ENCODE data around the gene DAB2IP. TPM values are rescaled to one million over a fixed set of nuclear protein-coding genes. Genes with fewer than 3 reads are reported as not detected.

The DAB2IP gene
- total RNA-seq, 1 experiment from 2014 or later = 31.0 TPM

DNA sequence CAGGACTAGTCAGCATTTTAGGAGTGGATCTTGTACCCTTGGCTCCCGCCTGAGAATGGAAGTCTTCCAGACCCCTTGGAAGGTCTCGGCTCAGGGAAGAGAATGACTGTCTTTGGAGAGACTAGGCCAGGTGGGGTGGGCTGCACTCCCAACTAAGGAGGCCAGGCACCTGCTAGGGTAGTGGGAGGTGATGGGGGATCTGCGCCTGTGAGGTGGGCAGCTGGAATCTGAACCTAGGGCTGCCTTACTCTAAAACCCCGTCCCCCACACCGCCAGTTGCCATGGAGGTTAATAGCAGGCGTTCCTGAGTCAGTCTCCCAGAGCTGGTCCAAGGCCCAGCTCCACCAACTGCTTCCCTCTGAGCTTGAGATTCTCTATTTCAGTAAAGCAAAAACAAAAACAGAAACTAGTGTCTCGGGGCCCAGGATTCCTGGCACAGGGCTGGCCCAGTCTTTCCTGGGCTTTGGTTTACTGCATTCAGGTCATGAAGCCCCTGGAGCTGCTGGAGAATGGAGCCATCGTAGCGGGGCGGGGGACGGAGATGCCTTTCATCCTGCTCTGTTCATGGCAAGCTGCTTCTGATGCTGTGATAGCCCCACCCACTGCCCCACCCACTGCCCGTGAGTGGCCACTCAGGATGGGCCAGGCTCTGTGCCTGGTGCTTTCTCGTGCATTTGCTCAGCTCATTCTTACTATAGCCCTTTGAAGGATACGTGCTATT is 57.5 kb downstream of the DAB2IP start:
- Histone ChIP-seq H3K27ac (ENCODE audit: low read depth, low read length) (no peak overlapping the region), H4K20me1 (ENCODE audit: insufficient read depth) (peaks cover 2% of the 10 kb centered on the region; the same call in 1 of the 2 replicates), H3K4me2 (ENCODE audit: low read length) (no peak overlapping the region), H2AFZ (ENCODE audit: low read depth, low read length, poor library complexity, severe bottlenecking) (no peak overlapping the region), H3K9ac (ENCODE audit: low read length) (no peak overlapping the region), H3K36me3 (ENCODE audit: control insufficient read depth in 1 of 2, insufficient read depth in 2 of 2, low read length in 2 of 2) (no peaks in the 10 kb centered on the region), H3K4me1 (ENCODE audit: control insufficient read depth in 1 of 2, insufficient read depth in 2 of 2, low read length in 2 of 2) (peaks cover 4 to 9% of the 10 kb centered on the region in 2 experiments), H3K79me2 (ENCODE audit: insufficient read depth, low read length) (peaks cover 36% of the 10 kb centered on the region; the same call in 1 of the 2 replicates), H3K9me3 (ENCODE audit: control insufficient read depth in 1 of 2, insufficient read depth in 1 of 2, low read depth in 1 of 2, low read length in 2 of 2) (no peaks in the 10 kb centered on the region), H3K4me3 (replicated peaks in 1 of 2; ENCODE audit: low read depth in 1 of 2, low read length in 2 of 2) (no peak overlapping the region), H3K27me3 (ENCODE audit: insufficient read depth, low read length) (no peaks in the 10 kb centered on the region), H3K9me2 (ENCODE audit: insufficient read depth) (no peaks in the 10 kb centered on the region)
- CTCF ChIA-PET = interaction anchor here (0.9 to 1.8 kb wide), 2 partner anchors 14 to 159 kb away, joined by 3 to 4 read pairs; no protein-coding TSS in a partner anchor
- intact Hi-C loops (cut with micrococcal nuclease) = no loop called here
- RAD21 ChIA-PET (ENCODE audit: low non-redundant PET in 1 of 2, low total read pairs in 2 of 2, uncharacterized antibody in 2 of 2, unreplicated experiment in 2 of 2) = no interaction called here
- TF ChIP-seq SIN3A (IDR thresholded peaks at IDR 0.05; ENCODE audit: low read depth) (no peak), SRF (IDR thresholded peaks at IDR 0.05; ENCODE audit: low read depth) (no peak), EZH2 (IDR thresholded peaks at IDR 0.05) (no peak), POLR2AphosphoS5 (IDR thresholded peaks at IDR 0.05; ENCODE audit: low read depth, low read length) (no peak), FOSL1 (IDR thresholded peaks at IDR 0.05; ENCODE audit: low read depth) (no peak)
- POLR2A ChIA-PET = no interaction called here
- no TSS peak for BruUV-seq (replicated peaks)
- DNase-seq (ENCODE audit: low read depth, low spot score) = no peak
- ATAC-seq = peak; percentile 77

- no peaks in the 10 kb centered on the region; the same call in 1 of the 2 replicates for H4K20me1 ChIP-seq (ENCODE audit: insufficient read depth)
- H2AFZ ChIP-seq (ENCODE audit: low read depth, low read length, poor library complexity, severe bottlenecking) = no peak overlapping the region
- ChIA-PET POLR2A (no interaction called here), CTCF (interaction anchor here (1.8 kb wide), 1 partner anchor 14 kb away, joined by 4 read pairs; no protein-coding TSS in a partner anchor), RAD21 (ENCODE audit: low non-redundant PET in 1 of 2, low total read pairs in 2 of 2, uncharacterized antibody in 2 of 2, unreplicated experiment in 2 of 2) (no interaction called here)
- no peaks in the 10 kb centered on the region for H3K9me2 ChIP-seq (ENCODE audit: insufficient read depth)
- DNase-seq (ENCODE audit: low read depth, low spot score) = no peak
- no peaks in the 10 kb centered on the region for H3K27me3 ChIP-seq (ENCODE audit: insufficient read depth, low read length)
- H3K4me3 ChIP-seq (replicated peaks in 1 of 2; ENCODE audit: low read depth in 1 of 2, low read length in 2 of 2) = no peak overlapping the region
- H3K27ac ChIP-seq (ENCODE audit: low read depth, low read length) = no peak overlapping the region
- no peak overlapping the region for H3K9ac ChIP-seq (ENCODE audit: low read length)
- ATAC-seq = no peak
- H3K4me2 ChIP-seq (ENCODE audit: low read length) = no peak overlapping the region
- peaks cover 28% of the 10 kb centered on the region; the same call in 1 of the 2 replicates for H3K79me2 ChIP-seq (ENCODE audit: insufficient read depth, low read length)
- H3K9me3 ChIP-seq (ENCODE audit: control insufficient read depth in 1 of 2, insufficient read depth in 1 of 2, low read depth in 1 of 2, low read length in 2 of 2) = no peaks in the 10 kb centered on the region
- H3K4me1 ChIP-seq (ENCODE audit: control insufficient read depth in 1 of 2, insufficient read depth in 2 of 2, low read length in 2 of 2) = peaks cover 7 to 16% of the 10 kb centered on the region in 2 experiments
- no peaks in the 10 kb centered on the region for H3K36me3 ChIP-seq (ENCODE audit: control insufficient read depth in 1 of 2, insufficient read depth in 2 of 2, low read length in 2 of 2)
- intact Hi-C loops (cut with micrococcal nuclease) = no loop called here
- BruUV-seq (replicated peaks) = no TSS peak
- TF ChIP-seq, protein P1, sequence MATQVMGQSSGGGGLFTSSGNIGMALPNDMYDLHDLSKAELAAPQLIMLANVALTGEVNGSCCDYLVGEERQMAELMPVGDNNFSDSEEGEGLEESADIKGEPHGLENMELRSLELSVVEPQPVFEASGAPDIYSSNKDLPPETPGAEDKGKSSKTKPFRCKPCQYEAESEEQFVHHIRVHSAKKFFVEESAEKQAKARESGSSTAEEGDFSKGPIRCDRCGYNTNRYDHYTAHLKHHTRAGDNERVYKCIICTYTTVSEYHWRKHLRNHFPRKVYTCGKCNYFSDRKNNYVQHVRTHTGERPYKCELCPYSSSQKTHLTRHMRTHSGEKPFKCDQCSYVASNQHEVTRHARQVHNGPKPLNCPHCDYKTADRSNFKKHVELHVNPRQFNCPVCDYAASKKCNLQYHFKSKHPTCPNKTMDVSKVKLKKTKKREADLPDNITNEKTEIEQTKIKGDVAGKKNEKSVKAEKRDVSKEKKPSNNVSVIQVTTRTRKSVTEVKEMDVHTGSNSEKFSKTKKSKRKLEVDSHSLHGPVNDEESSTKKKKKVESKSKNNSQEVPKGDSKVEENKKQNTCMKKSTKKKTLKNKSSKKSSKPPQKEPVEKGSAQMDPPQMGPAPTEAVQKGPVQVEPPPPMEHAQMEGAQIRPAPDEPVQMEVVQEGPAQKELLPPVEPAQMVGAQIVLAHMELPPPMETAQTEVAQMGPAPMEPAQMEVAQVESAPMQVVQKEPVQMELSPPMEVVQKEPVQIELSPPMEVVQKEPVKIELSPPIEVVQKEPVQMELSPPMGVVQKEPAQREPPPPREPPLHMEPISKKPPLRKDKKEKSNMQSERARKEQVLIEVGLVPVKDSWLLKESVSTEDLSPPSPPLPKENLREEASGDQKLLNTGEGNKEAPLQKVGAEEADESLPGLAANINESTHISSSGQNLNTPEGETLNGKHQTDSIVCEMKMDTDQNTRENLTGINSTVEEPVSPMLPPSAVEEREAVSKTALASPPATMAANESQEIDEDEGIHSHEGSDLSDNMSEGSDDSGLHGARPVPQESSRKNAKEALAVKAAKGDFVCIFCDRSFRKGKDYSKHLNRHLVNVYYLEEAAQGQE (IDR thresholded peaks at IDR 0.05; ENCODE audit: low read depth) = no peak
- no peak for TF ChIP-seq TCF7L2 (IDR thresholded peaks at IDR 0.05; ENCODE audit: borderline replicate concordance, extremely low read depth, insufficient read depth, insufficient read length)
- TF ChIP-seq CBX3 (IDR thresholded peaks at IDR 0.05; ENCODE audit: low read depth) = no peak
- no peak for TF ChIP-seq SP1 (IDR thresholded peaks at IDR 0.05; ENCODE audit: low read depth)
- TF ChIP-seq, protein P2, sequence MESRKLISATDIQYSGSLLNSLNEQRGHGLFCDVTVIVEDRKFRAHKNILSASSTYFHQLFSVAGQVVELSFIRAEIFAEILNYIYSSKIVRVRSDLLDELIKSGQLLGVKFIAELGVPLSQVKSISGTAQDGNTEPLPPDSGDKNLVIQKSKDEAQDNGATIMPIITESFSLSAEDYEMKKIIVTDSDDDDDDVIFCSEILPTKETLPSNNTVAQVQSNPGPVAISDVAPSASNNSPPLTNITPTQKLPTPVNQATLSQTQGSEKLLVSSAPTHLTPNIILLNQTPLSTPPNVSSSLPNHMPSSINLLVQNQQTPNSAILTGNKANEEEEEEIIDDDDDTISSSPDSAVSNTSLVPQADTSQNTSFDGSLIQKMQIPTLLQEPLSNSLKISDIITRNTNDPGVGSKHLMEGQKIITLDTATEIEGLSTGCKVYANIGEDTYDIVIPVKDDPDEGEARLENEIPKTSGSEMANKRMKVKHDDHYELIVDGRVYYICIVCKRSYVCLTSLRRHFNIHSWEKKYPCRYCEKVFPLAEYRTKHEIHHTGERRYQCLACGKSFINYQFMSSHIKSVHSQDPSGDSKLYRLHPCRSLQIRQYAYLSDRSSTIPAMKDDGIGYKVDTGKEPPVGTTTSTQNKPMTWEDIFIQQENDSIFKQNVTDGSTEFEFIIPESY (IDR thresholded peaks at IDR 0.05; ENCODE audit: extremely low read depth, insufficient replicate concordance, low read length) = no peak
- TF ChIP-seq ZFX (IDR thresholded peaks at IDR 0.05) = no peak
- no peak for TF ChIP-seq ELF1 (IDR thresholded peaks at IDR 0.05; ENCODE audit: borderline replicate concordance, low read depth)
- no peak for TF ChIP-seq JUND (IDR thresholded peaks at IDR 0.05)
- no peak for TF ChIP-seq ZNF274 (IDR thresholded peaks at IDR 0.05; ENCODE audit: low read depth, low read length)
- no peak for TF ChIP-seq POLR2A (IDR thresholded peaks at IDR 0.05; ENCODE audit: borderline replicate concordance, extremely low read depth, insufficient read depth, insufficient read length)
- TF ChIP-seq, protein P3, sequence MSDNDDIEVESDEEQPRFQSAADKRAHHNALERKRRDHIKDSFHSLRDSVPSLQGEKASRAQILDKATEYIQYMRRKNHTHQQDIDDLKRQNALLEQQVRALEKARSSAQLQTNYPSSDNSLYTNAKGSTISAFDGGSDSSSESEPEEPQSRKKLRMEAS (IDR thresholded peaks at IDR 0.05) = no peak
Observed at GRCh38 chr9:121709798-121710197, 58.4 kb downstream of the DAB2IP start.

Data from HCT116 (cell line).